ENCODE measurements around the gene C11orf24. TPM values are rescaled to one million over a fixed set of nuclear protein-coding genes. Genes with fewer than 3 reads are reported as not detected.
"Not testable (repeated sequence)": the region's sequence is repeated elsewhere in the genome, so short reads cannot be mapped to it uniquely, and the experiment has no call there.

The C11orf24 gene
- total RNA-seq, 3 donors from 2014 or later (not counting 1 experiment from before 2014, with no cell fraction given): 15.6 to 26.1 (median 17.7) TPM

GRCh38 chr11:68256331-68256741 is 15.4 kb downstream of the C11orf24 start:
- H3K36me3 Mint-ChIP-seq: no peaks in the 10 kb centered on the region
- Histone ChIP-seq H3K4me3 (ENCODE audit: low read length) (no peak overlapping the region), H3K4me1 (ENCODE audit: control insufficient read depth, insufficient read depth, low read length) (peaks cover 11% of the 10 kb centered on the region), H3K36me3 (ENCODE audit: control insufficient read depth, insufficient read depth, low read length) (peaks cover 3% of the 10 kb centered on the region), H3K9me3 (ENCODE audit: control insufficient read depth, insufficient read depth, low read length) (no peaks in the 10 kb centered on the region), H3K27ac (ENCODE audit: low read length) (no peak overlapping the region), H3K27me3 (ENCODE audit: control insufficient read depth, insufficient read depth, low read length) (no peaks in the 10 kb centered on the region)
- DNase-seq (no peak), ATAC-seq (no peak)
- no peaks in the 10 kb centered on the region for H3K27me3 Mint-ChIP-seq (ENCODE audit: low read depth in 2 of 2)
- H3K9me3 Mint-ChIP-seq: no peaks in the 10 kb centered on the region
- no peak for TF ChIP-seq CTCF (IDR thresholded peaks at IDR 0.05)
- no peak overlapping the region for H3K4me3 Mint-ChIP-seq
- H3K4me1 Mint-ChIP-seq: peaks cover 0 to 5% of the 10 kb centered on the region in 2 donors
- intact Hi-C loops (cut with micrococcal nuclease): no loop called here
- 93% methylated on average over 9 of the region's 9 CpGs for WGBS (ENCODE audit: insufficient coverage)
- no peak overlapping the region for H3K27ac Mint-ChIP-seq

GRCh38 chr11:68255526-68255925 is 16.2 kb downstream of the C11orf24 start:
- H3K4me3 ChIP-seq (ENCODE audit: low read length): no peak overlapping the region
- H3K27me3 ChIP-seq (ENCODE audit: control insufficient read depth, insufficient read depth, low read length): no peaks in the 10 kb centered on the region
- no peak overlapping the region for H3K27ac ChIP-seq (ENCODE audit: low read length)
- Mint-ChIP-seq H3K9me3 (no peaks in the 10 kb centered on the region), H3K4me1 (peaks cover 0 to 5% of the 10 kb centered on the region in 2 donors), H3K27ac (no peak overlapping the region), H3K4me3 (no peak overlapping the region), H3K36me3 (no peaks in the 10 kb centered on the region), H3K27me3 (ENCODE audit: low read depth in 2 of 2) (no peaks in the 10 kb centered on the region)
- H3K36me3 ChIP-seq (ENCODE audit: control insufficient read depth, insufficient read depth, low read length): no peaks in the 10 kb centered on the region
- DNase-seq (no peak), ATAC-seq (no peak)
- peaks cover 11% of the 10 kb centered on the region for H3K4me1 ChIP-seq (ENCODE audit: control insufficient read depth, insufficient read depth, low read length)
- H3K9me3 ChIP-seq (ENCODE audit: control insufficient read depth, insufficient read depth, low read length): no peaks in the 10 kb centered on the region
- WGBS (ENCODE audit: insufficient coverage): 85% methylated on average over 12 of the region's 13 CpGs
- no peak for TF ChIP-seq CTCF (IDR thresholded peaks at IDR 0.05)
- intact Hi-C loops (cut with micrococcal nuclease): no loop called here

- intact Hi-C loops (cut with micrococcal nuclease): no loop called here
- peaks cover 0 to 5% of the 10 kb centered on the region in 2 donors for H3K4me1 Mint-ChIP-seq
- H3K27ac Mint-ChIP-seq: no peak overlapping the region
- no peak for TF ChIP-seq CTCF (IDR thresholded peaks at IDR 0.05)
- H3K36me3 ChIP-seq (ENCODE audit: control insufficient read depth, insufficient read depth, low read length): no peaks in the 10 kb centered on the region
- DNase-seq: no peak
- H3K9me3 Mint-ChIP-seq: no peaks in the 10 kb centered on the region
- H3K27me3 ChIP-seq (ENCODE audit: control insufficient read depth, insufficient read depth, low read length): no peaks in the 10 kb centered on the region
- WGBS (ENCODE audit: insufficient coverage): 93% methylated on average over 14 of the region's 14 CpGs
- peaks cover 11% of the 10 kb centered on the region for H3K4me1 ChIP-seq (ENCODE audit: control insufficient read depth, insufficient read depth, low read length)
- H3K27ac ChIP-seq (ENCODE audit: low read length): no peak overlapping the region
- no peaks in the 10 kb centered on the region for H3K27me3 Mint-ChIP-seq (ENCODE audit: low read depth in 2 of 2)
- H3K4me3 Mint-ChIP-seq: no peak overlapping the region
- no peaks in the 10 kb centered on the region for H3K36me3 Mint-ChIP-seq
- H3K9me3 ChIP-seq (ENCODE audit: control insufficient read depth, insufficient read depth, low read length): no peaks in the 10 kb centered on the region
- ATAC-seq: no peak
- no peak overlapping the region for H3K4me3 ChIP-seq (ENCODE audit: low read length)
These were observed 17.4 kb downstream of the C11orf24 start for GRCh38 chr11:68254421-68254820.

GRCh38 chr11:68251765-68252164 is 20.0 kb downstream of the C11orf24 start:
- Mint-ChIP-seq H3K27ac (no peak overlapping the region), H3K4me3 (no peak overlapping the region), H3K27me3 (ENCODE audit: low read depth in 2 of 2) (no peaks in the 10 kb centered on the region), H3K4me1 (no peaks in the 10 kb centered on the region), H3K36me3 (no peaks in the 10 kb centered on the region), H3K9me3 (no peaks in the 10 kb centered on the region)
- intact Hi-C loops (cut with micrococcal nuclease): no loop called here
- 92% methylated on average over 3 of the region's 3 CpGs for WGBS (ENCODE audit: insufficient coverage)
- no peaks in the 10 kb centered on the region for H3K27me3 ChIP-seq (ENCODE audit: control insufficient read depth, insufficient read depth, low read length)
- DNase-seq (no peak), ATAC-seq (no peak)
- no peak overlapping the region for H3K4me3 ChIP-seq (ENCODE audit: low read length)
- no peaks in the 10 kb centered on the region for H3K36me3 ChIP-seq (ENCODE audit: control insufficient read depth, insufficient read depth, low read length)
- no peaks in the 10 kb centered on the region for H3K4me1 ChIP-seq (ENCODE audit: control insufficient read depth, insufficient read depth, low read length)
- TF ChIP-seq CTCF (IDR thresholded peaks at IDR 0.05): no peak
- H3K27ac ChIP-seq (ENCODE audit: low read length): no peak overlapping the region
- H3K9me3 ChIP-seq (ENCODE audit: control insufficient read depth, insufficient read depth, low read length): no peaks in the 10 kb centered on the region

- WGBS (ENCODE audit: insufficient coverage): 64% methylated on average over 3 of the region's 5 CpGs
- not testable (repeated sequence) for H3K4me3 ChIP-seq (ENCODE audit: low read length)
These were observed 26.9 kb downstream of the C11orf24 start for GRCh38 chr11:68244912-68245311.

More at GRCh38 chr11:68244912-68245311, 26.9 kb downstream of the C11orf24 start:
- H3K9me3 ChIP-seq (ENCODE audit: control insufficient read depth, insufficient read depth, low read length); ATAC-seq; H3K36me3 ChIP-seq (ENCODE audit: control insufficient read depth, insufficient read depth, low read length); H3K27me3 ChIP-seq (ENCODE audit: control insufficient read depth, insufficient read depth, low read length); H3K27me3 Mint-ChIP-seq (ENCODE audit: low read depth in 2 of 2); DNase-seq; H3K9me3 Mint-ChIP-seq; H3K4me1 Mint-ChIP-seq; H3K36me3 Mint-ChIP-seq; H3K27ac ChIP-seq (ENCODE audit: low read length); H3K4me3 Mint-ChIP-seq; H3K4me1 ChIP-seq (ENCODE audit: control insufficient read depth, insufficient read depth, low read length); intact Hi-C loops (cut with micrococcal nuclease); H3K27ac Mint-ChIP-seq: not testable (repeated sequence)

Measured in natural killer cell (primary cell).